K562 (cell line): ENCODE data around the gene DBI.

ENCODE experiments used
- CTCF ChIP-seq, 3 experiments: IDR thresholded peaks in 2 of 3; conservative IDR thresholded peaks in 1 of 3; 2 replicates each; pipeline ENCODE4 v1.5.1; 2011 to 2012; ENCODE audit warnings: low read length in 3 of 3, mild to moderate bottlenecking in 3 of 3, control low read depth in 2 of 3, improper control_type of control experiment in 1 of 3, inconsistent platforms in 1 of 3, low read depth in 1 of 3, mixed read lengths in 1 of 3, moderate library complexity in 1 of 3; ENCODE audit not compliant: insufficient read depth in 2 of 3
- ELF4 ChIP-seq: fragments of 450-650 bp; formaldehyde crosslinking; IDR thresholded peaks from 2 replicates; pipeline ENCODE4 v1.4.0; 2022; ENCODE audit warnings: missing genetic modification characterization
- NBN ChIP-seq: fragments of 450-650 bp; IDR thresholded peaks from 2 replicates; pipeline ENCODE4 v1.6.1; 2016; ENCODE audit warnings: low read depth, mild to moderate bottlenecking
- PML ChIP-seq: IDR thresholded peaks from 2 replicates; pipeline ENCODE4 v1.6.1; 2012; ENCODE audit warnings: low read length, inconsistent platforms
- RFX7 ChIP-seq: fragments of 250-450 bp; sonication (Bioruptor Pico); IDR thresholded peaks from 2 replicates; pipeline ENCODE4 v1.5.1; 2021; ENCODE audit warnings: mild to moderate bottlenecking
- ZNF24 ChIP-seq: fragments of 450-650 bp; IDR thresholded peaks from 2 replicates; pipeline ENCODE4 v1.6.1; 2016
- TF ChIP-seq, protein P1 (sequence below): IDR thresholded peaks from 2 replicates; pipeline ENCODE4 v1.6.1; 2016; ENCODE audit warnings: missing genetic modification characterization, missing compliant biosample characterization

- TF ChIP-seq CTCF (IDR thresholded peaks at IDR 0.05 in 2 of 3, conservative IDR thresholded peaks at IDR 0.05 in 1 of 3; ENCODE audit: insufficient read depth in 2 of 3, low read depth in 1 of 3, low read length in 3 of 3), result no peak
- no peak for TF ChIP-seq RFX7 (CRISPR knock-in tag)
- TF ChIP-seq, protein P1, sequence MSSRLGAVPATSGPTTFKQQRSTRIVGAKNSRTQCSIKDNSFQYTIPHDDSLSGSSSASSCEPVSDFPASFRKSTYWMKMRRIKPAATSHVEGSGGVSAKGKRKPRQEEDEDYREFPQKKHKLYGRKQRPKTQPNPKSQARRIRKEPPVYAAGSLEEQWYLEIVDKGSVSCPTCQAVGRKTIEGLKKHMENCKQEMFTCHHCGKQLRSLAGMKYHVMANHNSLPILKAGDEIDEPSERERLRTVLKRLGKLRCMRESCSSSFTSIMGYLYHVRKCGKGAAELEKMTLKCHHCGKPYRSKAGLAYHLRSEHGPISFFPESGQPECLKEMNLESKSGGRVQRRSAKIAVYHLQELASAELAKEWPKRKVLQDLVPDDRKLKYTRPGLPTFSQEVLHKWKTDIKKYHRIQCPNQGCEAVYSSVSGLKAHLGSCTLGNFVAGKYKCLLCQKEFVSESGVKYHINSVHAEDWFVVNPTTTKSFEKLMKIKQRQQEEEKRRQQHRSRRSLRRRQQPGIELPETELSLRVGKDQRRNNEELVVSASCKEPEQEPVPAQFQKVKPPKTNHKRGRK (tag), result no peak
- TF ChIP-seq PML, result no peak
- TF ChIP-seq ZNF24, result no peak
- no peak for TF ChIP-seq NBN
- TF ChIP-seq ELF4 (CRISPR knock-in tag), result no peak
Observed at GRCh38 chr2:119323459-119323858, 43.3 kb upstream of the DBI start.
